ENCODE results near the gene MUC15. TPM values are rescaled to one million over a fixed set of nuclear protein-coding genes. Genes with fewer than 3 reads are reported as not detected.

MUC15 gene
- total and polyA plus RNA-seq, 2 donors (not counting 1 experiment from before 2014, with no cell fraction given), result not detected

DNA sequence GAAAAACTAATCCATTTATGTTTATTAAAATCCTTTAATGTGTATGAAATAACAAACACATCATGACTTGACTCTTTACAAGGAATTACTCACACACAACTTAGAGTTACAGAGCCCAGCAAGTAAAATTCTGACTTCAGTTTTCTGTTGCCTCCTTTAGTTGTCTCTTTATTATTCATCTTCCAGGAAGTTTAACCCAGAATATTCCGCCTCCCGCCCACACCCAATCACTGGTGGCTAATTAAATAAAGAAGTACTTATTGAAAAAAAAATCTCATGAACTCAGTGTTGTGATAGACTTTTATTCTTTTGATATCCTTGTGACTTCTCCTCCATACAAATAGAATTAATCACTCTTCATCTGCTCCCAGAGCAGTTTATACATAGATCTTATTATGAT, 61.9 kb downstream of the MUC15 start:
- H3K4me3 ChIP-seq (replicated peaks in 1 of 4; ENCODE audit: control extremely low read depth in 1 of 4, insufficient read depth in 1 of 4, low read depth in 3 of 4, low read length in 4 of 4), result no peak overlapping the region
- H3K27ac ChIP-seq (ENCODE audit: insufficient read depth, low read length), result no peak overlapping the region
- no peaks in the 10 kb centered on the region for H3K36me3 ChIP-seq (ENCODE audit: control insufficient read depth, insufficient read depth, low read length)
- TF ChIP-seq, protein P1, sequence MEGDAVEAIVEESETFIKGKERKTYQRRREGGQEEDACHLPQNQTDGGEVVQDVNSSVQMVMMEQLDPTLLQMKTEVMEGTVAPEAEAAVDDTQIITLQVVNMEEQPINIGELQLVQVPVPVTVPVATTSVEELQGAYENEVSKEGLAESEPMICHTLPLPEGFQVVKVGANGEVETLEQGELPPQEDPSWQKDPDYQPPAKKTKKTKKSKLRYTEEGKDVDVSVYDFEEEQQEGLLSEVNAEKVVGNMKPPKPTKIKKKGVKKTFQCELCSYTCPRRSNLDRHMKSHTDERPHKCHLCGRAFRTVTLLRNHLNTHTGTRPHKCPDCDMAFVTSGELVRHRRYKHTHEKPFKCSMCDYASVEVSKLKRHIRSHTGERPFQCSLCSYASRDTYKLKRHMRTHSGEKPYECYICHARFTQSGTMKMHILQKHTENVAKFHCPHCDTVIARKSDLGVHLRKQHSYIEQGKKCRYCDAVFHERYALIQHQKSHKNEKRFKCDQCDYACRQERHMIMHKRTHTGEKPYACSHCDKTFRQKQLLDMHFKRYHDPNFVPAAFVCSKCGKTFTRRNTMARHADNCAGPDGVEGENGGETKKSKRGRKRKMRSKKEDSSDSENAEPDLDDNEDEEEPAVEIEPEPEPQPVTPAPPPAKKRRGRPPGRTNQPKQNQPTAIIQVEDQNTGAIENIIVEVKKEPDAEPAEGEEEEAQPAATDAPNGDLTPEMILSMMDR (conservative IDR thresholded peaks at IDR 0.05 in 1 of 2, IDR thresholded peaks at IDR 0.05 in 1 of 2; ENCODE audit: low read depth in 1 of 2, low read length in 2 of 2), result no peak
- no peak for TF ChIP-seq EZH2 (IDR thresholded peaks at IDR 0.05; ENCODE audit: low read length, missing control alignments)
- no peaks in the 10 kb centered on the region for H4K20me1 ChIP-seq (ENCODE audit: control insufficient read depth, extremely low read depth, insufficient read depth, low read length)
- H3K9me3 ChIP-seq (ENCODE audit: control insufficient read depth, insufficient read depth, low read depth, low read length), result no peaks in the 10 kb centered on the region
- H3K4me2 ChIP-seq (ENCODE audit: extremely low read depth, insufficient read depth, low read length), result no peak overlapping the region
- no peak for DNase-seq (ENCODE audit: low read depth in 2 of 2)
- no peaks in the 10 kb centered on the region for H3K79me2 ChIP-seq (ENCODE audit: control insufficient read depth, insufficient read depth, low read length)
- H3K9ac ChIP-seq (ENCODE audit: insufficient read depth, low read length), result no peak overlapping the region
- no peak overlapping the region for H2AFZ ChIP-seq (ENCODE audit: low read length)
- no peaks in the 10 kb centered on the region for H3K27me3 ChIP-seq (ENCODE audit: control insufficient read depth, insufficient read depth, low read length)
- no peaks in the 10 kb centered on the region for H3K4me1 ChIP-seq (ENCODE audit: control insufficient read depth, extremely low read depth, insufficient read depth, low read length)

Other genes starting within 250 kb of the MUC15 start
- gene ANO3, start 240.1 kb downstream of the MUC15 start, total RNA-seq, result 1.0 and 5.1 TPM in 2 replicates
- 0.25 and 2.2 TPM in 2 replicates for gene ANO3, start 240.1 kb downstream of the MUC15 start, polyA plus RNA-seq
- gene SLC5A12, start 149.8 kb upstream of the MUC15 start, total RNA-seq, result under 0.01 TPM in 1 of 2 replicates, not detected in the other
- gene SLC5A12, start 149.8 kb upstream of the MUC15 start, polyA plus RNA-seq, result 0.03 TPM in 1 of 2 replicates, not detected in the other